Kidney glomerular epithelial cell (primary cell): Measurements from ENCODE around the gene KIF6.
"Not testable (repeated sequence)": the region's sequence is repeated elsewhere in the genome, so short reads cannot be mapped to it uniquely, and the experiment has no call there.

ENCODE experiments used
- DNase-seq: peaks from one replicate; lab custom pipeline; 2025; lab: John Stamatoyannopoulos, UW

KIF6 gene

GRCh38 chr6:39499053-39499452 is 226.2 kb downstream of the KIF6 start:
- DNase-seq, result no peak

GRCh38 chr6:39498096-39498495 is 227.1 kb downstream of the KIF6 start:
- no peak for DNase-seq

DNA sequence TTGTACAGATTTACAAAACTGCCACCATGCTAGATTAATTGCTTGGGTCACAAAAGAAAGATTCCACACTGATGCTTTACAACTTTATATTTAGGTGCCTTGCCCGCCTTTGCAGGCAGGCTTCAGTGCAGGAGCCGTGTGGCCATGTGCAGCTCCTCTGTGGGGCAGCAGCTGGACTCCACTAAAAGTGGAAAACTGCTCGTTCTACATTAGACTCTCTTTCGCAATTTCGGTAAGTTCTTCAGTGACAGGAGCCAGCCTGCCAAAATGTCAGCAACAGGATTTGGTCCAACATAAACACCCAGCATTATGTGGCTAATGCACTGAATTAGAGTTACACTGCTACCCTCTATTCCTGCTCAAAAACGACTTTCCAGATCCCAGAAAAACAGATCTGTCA is 228.3 kb downstream of the KIF6 start:
- no peak for DNase-seq

DNA sequence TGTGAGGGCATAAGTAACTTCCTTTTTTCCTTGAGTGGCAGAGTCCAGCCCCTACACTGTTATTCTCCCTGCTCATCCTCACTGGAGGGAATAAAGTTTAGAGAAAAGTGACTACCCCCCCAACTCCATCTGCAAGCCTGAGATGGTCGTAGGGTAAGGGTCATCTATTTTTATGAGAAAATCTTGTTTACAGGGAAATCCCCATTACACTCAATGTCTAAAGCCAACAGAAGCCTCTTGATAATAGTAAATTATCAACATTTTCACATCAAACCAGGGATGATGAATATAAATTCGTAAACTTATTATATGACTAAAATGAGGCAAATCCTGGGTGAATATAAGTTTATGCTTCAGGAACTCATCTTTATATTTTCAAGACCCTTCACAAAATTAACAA is 228.8 kb downstream of the KIF6 start:
- no peak for DNase-seq

DNA sequence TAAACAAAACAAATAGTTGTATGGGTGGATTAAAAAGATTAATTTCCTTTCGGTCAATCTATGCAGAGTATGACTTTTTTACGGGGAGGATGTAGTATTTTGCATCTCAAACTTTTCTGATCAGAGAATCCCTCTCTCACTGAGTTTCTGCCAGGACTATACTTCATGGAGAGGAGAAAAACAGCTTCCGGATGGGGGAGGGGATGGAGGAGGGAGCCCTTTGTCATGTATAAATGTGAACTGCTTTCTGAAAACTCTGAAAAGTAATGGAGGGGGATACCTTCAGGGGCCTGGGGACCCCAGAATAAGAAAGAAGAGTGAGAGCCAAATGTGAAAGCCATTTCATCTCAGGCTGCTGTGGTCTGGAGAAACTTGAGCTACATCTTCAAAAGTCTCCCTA is 229.6 kb downstream of the KIF6 start:
- no peak for DNase-seq

DNA sequence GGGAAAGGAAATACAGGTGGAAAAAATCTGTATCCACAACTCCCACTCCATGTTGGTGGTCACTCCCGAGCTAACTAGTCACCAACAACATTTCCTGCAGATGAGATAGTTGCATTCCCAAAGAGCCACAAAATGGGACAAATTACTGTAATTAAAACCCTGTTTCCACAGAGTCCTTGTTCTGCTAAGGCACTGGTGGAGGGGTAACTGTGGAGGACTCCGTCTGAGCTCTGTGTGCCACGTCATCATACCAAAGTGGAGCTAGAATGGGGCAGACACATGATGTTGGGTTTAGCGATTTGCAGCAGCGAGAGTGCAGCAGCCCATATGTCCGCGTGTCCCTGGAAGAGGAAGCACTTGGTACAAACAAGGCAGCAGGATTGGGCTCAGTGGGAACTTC is 230.2 kb downstream of the KIF6 start:
- no peak for DNase-seq

DNA sequence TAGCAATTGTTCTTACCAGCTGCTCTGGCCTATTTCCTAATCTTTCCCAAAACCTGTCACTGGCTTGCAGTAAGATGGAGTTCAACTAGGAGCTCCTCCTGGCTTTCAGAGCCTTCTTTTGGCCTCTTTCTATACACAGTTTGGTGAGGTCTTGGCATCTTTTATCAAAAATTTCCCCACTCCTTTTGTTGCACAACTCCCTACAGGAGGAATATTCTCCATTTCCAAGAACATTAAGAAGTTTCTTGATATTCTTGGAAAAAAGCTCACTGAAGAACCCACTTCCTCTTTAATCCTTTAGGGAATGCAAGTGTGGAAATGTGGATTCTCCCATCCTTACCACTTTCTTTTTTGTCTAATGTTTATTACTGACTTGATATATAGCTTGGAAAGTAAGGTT is 231.4 kb downstream of the KIF6 start:
- DNase-seq, result no peak

- peak; percentile 86 for DNase-seq
These were observed 232.0 kb downstream of the KIF6 start for GRCh38 chr6:39493174-39493573.

DNA sequence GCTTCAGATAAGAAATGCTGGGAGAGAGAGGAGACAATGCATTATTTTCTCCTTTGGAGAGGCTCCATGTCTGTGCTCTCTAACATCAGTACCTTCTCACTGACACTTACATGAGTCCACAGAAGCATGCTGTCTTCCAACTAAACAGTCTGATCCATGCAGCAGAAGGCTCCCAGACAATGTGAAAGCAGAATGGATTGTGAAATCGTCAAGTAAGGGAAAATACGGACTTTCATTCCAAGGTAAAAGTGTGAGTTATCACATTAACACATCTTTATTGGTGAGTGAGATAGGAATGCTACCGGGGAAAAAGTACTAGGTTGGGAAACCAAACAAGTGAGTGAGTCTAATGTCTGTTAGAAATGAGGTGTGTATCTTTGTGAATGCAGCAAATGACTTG is 235.1 kb downstream of the KIF6 start:
- no peak for DNase-seq

GRCh38 chr6:39488255-39488879 is 236.8 kb downstream of the KIF6 start:
- no peak for DNase-seq

- no peak for DNase-seq
These were observed 240.9 kb downstream of the KIF6 start for GRCh38 chr6:39484276-39484675.

DNA sequence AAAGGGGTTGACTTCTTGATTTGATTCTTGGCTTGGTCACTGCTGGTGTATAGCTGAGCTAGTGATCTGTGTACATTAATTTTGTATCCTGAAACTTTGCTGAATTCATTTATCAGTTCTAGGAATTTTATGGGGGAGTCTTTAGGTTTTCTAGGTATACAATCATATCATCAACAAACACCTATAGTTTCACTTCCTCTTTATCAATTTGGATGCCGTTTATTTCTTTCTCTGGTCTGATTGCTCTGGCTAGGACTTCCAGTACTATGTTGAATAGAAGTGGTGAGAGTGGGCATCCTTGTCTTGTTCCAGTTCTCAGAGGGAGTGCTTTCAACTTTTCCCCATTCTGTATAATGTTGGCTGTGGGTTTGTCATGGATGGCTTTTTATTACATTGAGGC is 245.4 kb downstream of the KIF6 start:
- DNase-seq, result not testable (repeated sequence)

DNA sequence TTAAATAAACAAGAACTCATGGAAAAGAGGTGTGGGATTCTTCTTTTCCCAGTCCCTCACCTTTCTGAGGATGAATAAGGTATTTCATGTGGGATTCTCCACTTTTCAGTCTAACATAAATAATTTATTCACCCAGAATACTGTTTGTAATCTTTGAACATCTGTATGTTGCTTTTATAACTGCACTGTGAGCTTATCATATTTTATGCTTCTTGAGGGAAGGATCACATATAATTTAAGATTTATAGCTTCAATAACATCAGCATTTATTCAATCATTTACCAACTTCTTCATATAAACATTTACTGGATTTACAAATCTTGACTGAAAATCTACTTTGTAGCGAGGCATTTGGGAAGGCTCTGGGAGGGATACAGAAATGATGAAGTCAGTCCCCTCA is 248.5 kb downstream of the KIF6 start:
- no peak for DNase-seq

DNA sequence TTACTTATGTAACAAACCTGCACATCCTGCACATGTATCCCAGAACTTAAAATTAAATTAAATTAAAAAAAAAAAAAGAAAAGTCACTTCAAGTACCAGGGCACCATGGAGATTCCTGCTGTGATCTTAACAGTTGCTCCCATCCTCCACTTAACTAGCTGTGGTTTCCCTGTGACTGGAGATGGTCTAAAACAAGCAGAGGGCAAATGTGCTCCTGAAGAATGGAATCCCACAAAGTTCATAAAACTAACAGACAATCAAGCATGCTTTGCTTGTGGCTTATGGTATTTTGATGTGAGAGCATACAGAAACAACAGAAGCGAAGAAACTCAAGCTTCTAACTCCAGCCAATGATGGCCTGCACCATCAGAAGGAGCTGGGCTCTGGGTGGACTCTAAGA is 249.1 kb downstream of the KIF6 start:
- DNase-seq, result peak; percentile 35

- DNase-seq, result no peak
These were observed 253.1 kb downstream of the KIF6 start for GRCh38 chr6:39471954-39472659.

DNA sequence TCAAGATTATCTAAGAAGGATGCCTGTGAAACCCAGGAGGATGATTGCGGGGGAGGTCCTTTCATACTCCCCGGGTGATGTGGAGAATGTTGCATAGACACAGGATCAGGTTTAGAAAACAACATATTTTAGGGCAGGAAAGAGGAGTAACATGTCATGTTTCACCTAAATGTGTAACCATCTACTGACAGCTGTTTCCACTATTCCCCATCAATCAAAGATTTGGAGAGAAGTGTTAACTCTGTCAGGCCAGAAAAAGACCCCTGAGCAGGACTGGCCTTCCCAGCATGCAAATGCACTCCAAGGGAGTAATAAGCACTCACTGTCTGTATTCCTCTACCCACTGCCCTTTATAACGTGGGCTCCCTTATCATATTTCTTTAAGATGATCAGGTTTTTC is 254.7 kb downstream of the KIF6 start:
- DNase-seq, result no peak

- DNase-seq, result no peak
These were observed 256.8 kb downstream of the KIF6 start for GRCh38 chr6:39468385-39468784.

DNA sequence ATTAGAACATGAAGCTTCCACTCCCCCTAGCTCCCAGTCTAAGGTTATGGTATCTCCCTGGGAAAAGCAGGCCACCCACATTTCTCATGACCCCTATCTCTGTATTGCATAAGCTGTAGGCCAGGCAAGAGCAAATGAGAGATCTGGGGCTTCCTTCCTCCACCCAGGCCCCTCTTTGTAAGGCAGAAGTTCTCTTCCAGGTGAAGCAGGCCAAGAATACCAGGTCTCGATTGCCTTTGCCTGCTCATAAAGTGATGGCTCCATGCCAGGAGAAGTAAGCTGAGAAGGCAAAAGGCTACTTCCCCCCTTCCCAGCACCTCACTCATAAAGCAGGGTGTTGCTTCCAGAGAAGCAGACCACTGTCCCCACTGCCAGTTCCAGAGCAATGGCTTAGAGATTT is 258.6 kb downstream of the KIF6 start:
- no peak for DNase-seq

DNA sequence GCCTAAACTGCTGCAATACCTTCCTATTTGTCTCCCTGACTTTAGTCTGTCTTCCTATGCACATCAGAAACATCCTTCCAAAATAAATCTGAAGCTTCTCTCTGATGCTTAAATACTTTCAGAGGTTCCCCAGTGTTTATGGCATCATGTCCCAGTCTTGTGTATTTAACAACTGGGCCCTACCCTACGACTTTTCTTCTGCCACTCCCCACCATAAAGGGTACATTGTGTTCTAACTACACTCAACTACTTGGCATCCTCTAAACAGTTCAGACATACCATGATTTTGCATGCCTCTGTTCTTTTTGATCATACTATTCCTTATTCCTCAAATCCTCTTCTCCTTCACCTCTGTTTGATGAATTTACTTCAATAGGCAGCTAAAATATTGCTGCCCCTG is 259.7 kb downstream of the KIF6 start:
- no peak for DNase-seq

DNA sequence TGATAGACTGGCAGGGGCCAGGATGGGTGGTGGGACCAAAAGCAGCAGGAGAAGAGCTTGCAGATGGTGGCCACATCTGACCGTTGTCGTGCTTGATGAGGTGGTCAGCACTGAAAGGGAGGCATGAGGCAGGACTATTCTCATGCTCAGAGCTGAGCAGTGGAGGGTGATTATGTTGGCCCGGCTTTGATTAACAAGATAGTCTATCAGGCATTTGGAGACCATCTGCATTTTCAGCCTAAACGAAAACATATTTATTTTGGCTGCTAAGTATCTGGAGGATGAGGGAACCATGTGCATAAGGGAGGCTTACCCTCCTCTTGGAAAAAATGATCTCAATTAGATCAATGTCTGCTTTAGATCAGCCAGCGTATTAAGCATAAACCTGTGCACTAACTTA is 261.1 kb downstream of the KIF6 start:
- no peak for DNase-seq

- DNase-seq, result no peak
These were observed 271.2 kb downstream of the KIF6 start for GRCh38 chr6:39453956-39454524.

DNA sequence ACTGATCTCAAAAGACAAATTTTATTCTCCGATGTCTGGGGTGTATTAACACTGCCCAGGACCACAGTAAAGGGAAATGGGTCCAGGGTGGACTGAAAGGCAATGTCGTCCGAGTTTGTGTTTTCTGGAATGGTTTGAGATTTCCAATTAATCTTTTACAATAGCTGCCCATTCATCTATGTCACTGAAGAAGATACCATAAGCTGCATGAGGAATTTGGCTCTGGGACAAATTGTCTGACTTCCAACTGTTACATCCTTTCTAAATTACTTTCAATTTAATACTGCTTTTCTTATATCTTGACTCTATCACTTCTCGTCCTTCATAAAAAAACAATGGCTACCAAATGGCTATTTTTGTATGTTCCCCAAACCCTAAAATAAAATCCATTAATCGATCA is 272.0 kb downstream of the KIF6 start:
- peak; percentile 81 for DNase-seq

DNA sequence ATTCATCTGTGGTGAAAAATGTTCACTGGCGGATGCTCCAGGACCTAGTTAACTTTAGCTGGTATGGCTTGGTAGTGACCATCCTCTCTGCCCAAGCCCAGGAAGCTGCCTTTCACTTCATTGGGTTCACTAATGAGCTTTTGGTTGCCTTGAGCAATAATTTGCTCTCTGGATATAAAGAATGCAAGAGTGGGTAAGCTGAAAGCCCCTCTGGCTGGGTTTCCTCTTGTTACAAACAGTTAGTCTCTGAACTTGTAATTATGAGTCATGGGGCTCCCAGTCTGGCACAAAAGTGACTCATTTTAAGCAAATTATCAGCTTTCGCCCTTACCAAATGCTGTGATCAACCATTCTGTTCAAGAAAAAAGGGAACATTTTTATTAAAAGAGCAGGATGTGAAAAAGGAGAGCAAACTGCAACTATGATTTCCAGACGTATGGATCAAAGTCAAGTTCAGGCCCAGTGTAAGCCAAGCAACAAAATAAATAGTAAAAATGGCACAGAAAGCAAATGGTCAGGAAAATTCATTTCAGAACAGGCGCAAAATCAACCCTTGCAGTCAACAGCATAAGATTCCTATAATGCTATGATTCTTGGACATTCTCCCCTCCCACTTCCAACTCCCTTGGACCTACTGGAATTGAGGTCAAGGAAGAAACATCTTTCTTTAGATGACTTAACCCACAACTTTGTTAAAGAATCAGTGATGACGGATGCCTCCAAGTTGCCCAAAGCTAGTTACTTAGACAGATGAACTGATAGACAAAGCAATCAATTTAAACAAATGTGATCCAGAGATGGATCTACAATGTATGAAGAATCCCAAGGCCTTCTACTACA is 272.7 kb downstream of the KIF6 start:
- peak; percentile 41 for DNase-seq
